IPS-20b (cell line): ENCODE data around the gene IL1B.
"Not testable (repeated sequence)": the region's sequence is repeated elsewhere in the genome, so short reads cannot be mapped to it uniquely, and the experiment has no call there.

Source experiments
- H3K27ac ChIP-seq: one replicate; pipeline ENCODE4 v1.5.1; 2013; ENCODE audit warnings: low read length
- H3K27me3 ChIP-seq: 2 replicates; pipeline ENCODE4 v1.6.1; 2013; ENCODE audit warnings: mild to moderate bottlenecking, low read length, inconsistent platforms; ENCODE audit not compliant: insufficient read depth
- H3K36me3 ChIP-seq: 2 replicates; pipeline ENCODE4 v1.6.1; 2013; ENCODE audit warnings: low read depth, mild to moderate bottlenecking, inconsistent platforms, low read length, moderate library complexity; ENCODE audit not compliant: insufficient read depth
- H3K4me1 ChIP-seq: 2 replicates; pipeline ENCODE4 v1.6.1; 2013; ENCODE audit warnings: mild to moderate bottlenecking, control low read depth, inconsistent platforms, low read length, moderate library complexity; ENCODE audit not compliant: insufficient read depth
- H3K4me3 ChIP-seq: 2 replicates; pipeline ENCODE4 v1.5.1; 2013; ENCODE audit warnings: mild to moderate bottlenecking, low read length, inconsistent platforms
- H3K9ac ChIP-seq: 2 replicates; pipeline ENCODE4 v1.6.1; 2013; ENCODE audit warnings: low read depth, mild to moderate bottlenecking, inconsistent platforms, low read length, moderate library complexity
- H3K9me3 ChIP-seq: 2 replicates; pipeline ENCODE4 v1.6.1; 2013; ENCODE audit warnings: mild to moderate bottlenecking, low read depth, low read length, inconsistent platforms; ENCODE audit not compliant: insufficient read depth

IL1B gene

GRCh38 chr2:112833639-112833931, 3.0 kb downstream of the IL1B start:
- H3K4me3 ChIP-seq, H3K36me3 ChIP-seq, H3K9me3 ChIP-seq, H3K27me3 ChIP-seq, H3K4me1 ChIP-seq, H3K27ac ChIP-seq, H3K9ac ChIP-seq: not testable (repeated sequence)

GRCh38 chr2:112832841-112833638, 3.5 kb downstream of the IL1B start:
- H3K27me3 ChIP-seq, result no peaks in the 10 kb centered on the region
- H3K36me3 ChIP-seq, result no peaks in the 10 kb centered on the region
- H3K4me1 ChIP-seq, result peaks cover 6% of the 10 kb centered on the region; the same call in 1 of the 2 replicates
- H3K9ac ChIP-seq, result no peak overlapping the region
- no peaks in the 10 kb centered on the region for H3K9me3 ChIP-seq
- no peak overlapping the region for H3K4me3 ChIP-seq
- no peak overlapping the region for H3K27ac ChIP-seq

- Histone ChIP-seq H3K4me1 (peaks cover 6% of the 10 kb centered on the region; the same call in 1 of the 2 replicates), H3K4me3 (no peak overlapping the region), H3K27ac (no peak overlapping the region), H3K27me3 (no peaks in the 10 kb centered on the region), H3K9me3 (no peaks in the 10 kb centered on the region), H3K9ac (no peak overlapping the region), H3K36me3 (no peaks in the 10 kb centered on the region)
Observed at GRCh38 chr2:112831946-112832840, 4.4 kb downstream of the IL1B start.

GRCh38 chr2:112831513-112831845, 5.1 kb downstream of the IL1B start:
- Histone ChIP-seq H3K27me3 (no peaks in the 10 kb centered on the region), H3K36me3 (no peaks in the 10 kb centered on the region), H3K27ac (no peak overlapping the region), H3K4me3 (no peak overlapping the region), H3K9me3 (no peaks in the 10 kb centered on the region), H3K9ac (no peak overlapping the region), H3K4me1 (peaks cover 4% of the 10 kb centered on the region; the same call in 1 of the 2 replicates)

GRCh38 chr2:112830682-112831512, 5.7 kb downstream of the IL1B start:
- Histone ChIP-seq H3K27ac (no peak overlapping the region), H3K9me3 (no peaks in the 10 kb centered on the region), H3K36me3 (no peaks in the 10 kb centered on the region), H3K27me3 (no peaks in the 10 kb centered on the region), H3K4me1 (no peaks in the 10 kb centered on the region), H3K9ac (no peak overlapping the region), H3K4me3 (no peak overlapping the region)

- Histone ChIP-seq H3K27me3 (no peaks in the 10 kb centered on the region), H3K36me3 (no peaks in the 10 kb centered on the region), H3K4me3 (no peak overlapping the region), H3K4me1 (no peaks in the 10 kb centered on the region), H3K27ac (no peak overlapping the region), H3K9ac (no peak overlapping the region), H3K9me3 (no peaks in the 10 kb centered on the region)
Observed at GRCh38 chr2:112829961-112830681, 6.5 kb downstream of the IL1B start.

GRCh38 chr2:112829101-112829960, 7.2 kb downstream of the IL1B start:
- Histone ChIP-seq H3K27me3 (no peaks in the 10 kb centered on the region), H3K4me1 (no peaks in the 10 kb centered on the region), H3K9me3 (no peaks in the 10 kb centered on the region), H3K4me3 (no peak overlapping the region), H3K27ac (no peak overlapping the region), H3K36me3 (no peaks in the 10 kb centered on the region), H3K9ac (no peak overlapping the region)

GRCh38 chr2:112828251-112828691, 8.3 kb downstream of the IL1B start:
- H3K27me3 ChIP-seq, result no peaks in the 10 kb centered on the region
- H3K36me3 ChIP-seq, result no peaks in the 10 kb centered on the region
- H3K9ac ChIP-seq, result no peak overlapping the region
- H3K9me3 ChIP-seq, result no peaks in the 10 kb centered on the region
- no peak overlapping the region for H3K27ac ChIP-seq
- H3K4me1 ChIP-seq, result no peaks in the 10 kb centered on the region
- H3K4me3 ChIP-seq, result no peak overlapping the region

GRCh38 chr2:112827604-112828185, 8.9 kb downstream of the IL1B start:
- Histone ChIP-seq H3K9me3 (no peaks in the 10 kb centered on the region), H3K4me1 (no peaks in the 10 kb centered on the region), H3K4me3 (no peak overlapping the region), H3K9ac (no peak overlapping the region), H3K27me3 (no peaks in the 10 kb centered on the region), H3K27ac (no peak overlapping the region), H3K36me3 (no peaks in the 10 kb centered on the region)

GRCh38 chr2:112827009-112827408, 9.6 kb downstream of the IL1B start:
- Histone ChIP-seq H3K27ac (no peak overlapping the region), H3K27me3 (no peaks in the 10 kb centered on the region), H3K9me3 (no peaks in the 10 kb centered on the region), H3K9ac (no peak overlapping the region), H3K4me3 (no peak overlapping the region), H3K36me3 (no peaks in the 10 kb centered on the region), H3K4me1 (no peaks in the 10 kb centered on the region)
